Thymus (tissue), 11 donors: Measurements from ENCODE around the gene EDDM3A. TPM values are rescaled to one million over a fixed set of nuclear protein-coding genes. Genes with fewer than 3 reads are reported as not detected.
A peak's percentile ranks its signal among the peaks of the same experiment; 100 is the strongest.
"Not testable (repeated sequence)": the region's sequence is repeated elsewhere in the genome, so short reads cannot be mapped to it uniquely, and the experiment has no call there.

Experiments
- DNase-seq, 9 donors: peaks; one replicate each; pipeline ENCODE4 v3.0.0-alpha.2; 2013; ENCODE audit warnings: low spot score in 9 of 9, low read depth in 6 of 9, missing footprints in 1 of 9
- H3K27ac ChIP-seq, 2 donors: one replicate each; pipeline ENCODE4 v1.5.1; 2013; ENCODE audit warnings: control low read depth in 1 of 2, low read depth in 1 of 2, low read length in 1 of 2, mild to moderate bottlenecking in 1 of 2, moderate library complexity in 1 of 2
- H3K27me3 ChIP-seq, 2 donors: one replicate each; pipeline ENCODE4 v1.5.1; 2013; ENCODE audit warnings: low read length in 1 of 2; ENCODE audit not compliant: control insufficient read depth in 2 of 2, insufficient read depth in 1 of 2
- H3K36me3 ChIP-seq, 2 donors: one replicate each; pipeline ENCODE4 v1.5.1; 2013; ENCODE audit warnings: low read length in 1 of 2, mild to moderate bottlenecking in 1 of 2, moderate library complexity in 1 of 2; ENCODE audit not compliant: control insufficient read depth in 2 of 2, insufficient read depth in 2 of 2
- H3K4me1 ChIP-seq, 2 donors: one replicate each; pipeline ENCODE4 v1.5.1; 2013; ENCODE audit warnings: low read length in 2 of 2; ENCODE audit not compliant: control insufficient read depth in 2 of 2, insufficient read depth in 2 of 2
- H3K4me3 ChIP-seq, 2 donors: one replicate each; pipeline ENCODE4 v1.5.1; 2013; ENCODE audit warnings: low read length in 2 of 2, control low read depth in 1 of 2, mild to moderate bottlenecking in 1 of 2
- H3K9me3 ChIP-seq, 2 donors: one replicate each; pipeline ENCODE4 v1.5.1; 2013; ENCODE audit warnings: low read length in 1 of 2, mild to moderate bottlenecking in 1 of 2; ENCODE audit not compliant: control insufficient read depth in 2 of 2, insufficient read depth in 1 of 2
- WGBS: extraction: QIAGEN DNeasy Blood & Tissue Kit; methylation state at CpG from one replicate; pipeline ENCODE4 v1.1.7; 2013; 5-methylcytosine and 5-hydroxymethylcytosine counted together
- polyA plus RNA-seq: library from polyadenylated mRNA; stranded (reverse); fragments of 200-250 nt; gene quantifications from one replicate; pipeline ENCODE4 v1.2.3, GENCODE V29; 2013
- total RNA-seq: library from RNA; stranded (reverse); fragments of 120-200 nt; gene quantifications from one replicate; pipeline ENCODE4 v1.2.4, GENCODE V29; 2013
- donor health status: healthy.

Gene EDDM3A
- total and polyA plus RNA-seq, 2 donors, result 0.11 TPM; not detected in 1

DNA sequence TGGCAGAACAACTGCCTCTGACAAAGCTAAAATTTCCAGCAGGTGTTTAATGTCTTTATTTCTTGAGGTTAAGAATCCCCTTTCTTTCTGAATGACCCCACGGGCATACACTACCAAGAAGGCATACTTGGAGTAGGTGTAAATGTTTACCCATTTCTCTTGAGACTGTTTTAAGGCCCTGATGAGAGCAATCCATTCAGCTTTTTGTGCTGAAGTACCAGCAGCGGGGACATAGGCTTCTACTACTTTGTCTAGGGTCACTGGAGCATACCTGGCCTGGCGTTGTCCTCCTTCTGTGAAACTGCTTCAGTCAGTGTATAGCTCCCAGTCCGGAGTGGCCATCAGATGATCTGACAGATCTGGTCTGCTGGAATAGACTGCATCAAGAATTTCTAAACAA is 34.4 kb upstream of the EDDM3A start:
- no peak overlapping the region for H3K4me3 ChIP-seq
- H3K36me3 ChIP-seq, result no peaks in the 10 kb centered on the region
- no peaks in the 10 kb centered on the region for H3K27me3 ChIP-seq
- 73% methylated on average over 4 of the region's 4 CpGs for WGBS
- H3K9me3 ChIP-seq, result no peaks in the 10 kb centered on the region
- H3K27ac ChIP-seq, result no peak overlapping the region
- no peaks in the 10 kb centered on the region for H3K4me1 ChIP-seq
- no peak for DNase-seq

DNA sequence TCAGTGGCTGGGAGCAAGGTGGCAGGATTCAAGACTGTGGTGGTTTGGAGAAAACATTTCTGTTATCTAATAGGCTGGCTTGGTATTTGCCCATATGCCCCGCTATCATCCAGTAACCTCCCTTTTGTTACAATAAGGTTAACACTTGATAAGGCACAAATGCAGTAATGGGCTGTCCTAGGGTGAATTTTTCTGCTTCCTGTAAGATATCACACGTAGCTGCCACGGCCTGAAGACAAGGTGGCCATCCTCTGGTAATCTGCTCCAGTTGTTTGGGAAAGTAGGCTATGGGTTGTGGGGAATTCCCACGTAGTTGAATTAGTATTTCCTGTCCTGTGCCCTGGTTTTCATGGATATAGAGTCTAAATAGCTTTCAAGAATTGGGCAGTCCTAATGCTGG is 34.0 kb upstream of the EDDM3A start:
- Histone ChIP-seq H3K4me3 (no peak overlapping the region), H3K27ac (no peak overlapping the region), H3K4me1 (no peaks in the 10 kb centered on the region), H3K27me3 (no peaks in the 10 kb centered on the region), H3K36me3 (no peaks in the 10 kb centered on the region), H3K9me3 (no peaks in the 10 kb centered on the region)
- whole genome bisulfite sequencing, result 68% methylated on average over 4 of the region's 4 CpGs
- no peak for DNase-seq

DNA sequence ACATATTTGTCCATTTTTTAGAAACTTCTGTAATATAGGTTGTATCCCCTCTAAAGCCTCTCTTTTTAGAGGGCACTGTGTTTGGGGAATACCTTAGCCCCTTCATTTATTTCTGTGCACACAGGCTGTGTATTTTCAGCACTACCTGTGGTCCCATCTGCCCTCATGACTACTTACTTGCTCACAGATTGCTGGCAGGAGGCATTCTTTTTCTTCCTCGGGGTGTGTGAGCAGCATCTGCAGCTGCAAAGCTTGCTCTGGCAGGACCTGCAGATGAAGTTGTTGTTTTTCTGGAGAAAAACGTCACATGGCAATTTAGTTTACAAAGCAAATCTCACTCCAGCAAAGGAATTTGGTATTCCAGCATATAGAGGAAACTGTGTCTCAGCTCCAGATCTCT is 32.8 kb upstream of the EDDM3A start:
- no peaks in the 10 kb centered on the region for H3K27me3 ChIP-seq
- no peak overlapping the region for H3K4me3 ChIP-seq
- H3K36me3 ChIP-seq, result no peaks in the 10 kb centered on the region
- H3K9me3 ChIP-seq, result no peaks in the 10 kb centered on the region
- H3K4me1 ChIP-seq, result no peaks in the 10 kb centered on the region
- no peak overlapping the region for H3K27ac ChIP-seq
- DNase-seq, result no peak
- WGBS, result 89% methylated on average over 2 of the region's 2 CpGs

DNA sequence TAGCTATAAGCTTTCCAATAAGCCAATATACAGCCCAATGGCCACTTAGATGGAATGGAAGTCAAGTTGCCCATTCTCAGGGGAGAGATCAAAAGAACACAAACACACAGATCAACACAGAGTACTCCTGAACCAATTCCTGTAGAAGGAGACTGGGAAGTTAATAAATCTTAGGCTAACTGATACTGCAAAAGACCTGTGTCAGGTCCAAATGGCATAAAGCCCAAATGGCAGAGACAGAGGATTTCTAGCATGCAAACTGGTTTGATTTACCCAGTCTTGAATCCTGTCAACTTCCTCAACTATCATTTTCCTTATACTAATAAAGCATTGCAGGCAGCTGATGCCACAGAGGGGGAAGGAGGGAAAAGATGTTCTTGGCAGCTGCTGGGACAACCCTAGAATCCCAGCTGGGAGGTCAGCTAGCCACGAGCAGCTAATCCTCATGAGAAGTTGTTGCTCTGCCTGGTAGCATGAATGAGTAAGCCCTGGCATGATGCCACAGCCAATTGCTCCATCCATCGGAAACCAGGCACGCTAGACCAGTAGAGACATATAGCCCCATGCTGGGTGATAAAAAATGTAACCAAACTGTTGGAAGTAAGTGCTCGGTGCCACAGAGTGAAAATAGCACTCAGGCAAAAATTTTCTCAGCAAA is 31.0 kb upstream of the EDDM3A start:
- WGBS, result 89% methylated on average over 4 of the region's 4 CpGs
- H3K4me3 ChIP-seq, result no peak overlapping the region
- no peaks in the 10 kb centered on the region for H3K9me3 ChIP-seq
- no peak for DNase-seq
- no peaks in the 10 kb centered on the region for H3K4me1 ChIP-seq
- no peaks in the 10 kb centered on the region for H3K36me3 ChIP-seq
- no peaks in the 10 kb centered on the region for H3K27me3 ChIP-seq
- H3K27ac ChIP-seq, result no peak overlapping the region

GRCh38 chr14:20719777-20720176 is 25.9 kb upstream of the EDDM3A start:
- WGBS, result 94% methylated on average over 4 of the region's 4 CpGs
- H3K4me3 ChIP-seq, result no peak overlapping the region
- H3K36me3 ChIP-seq, result no peaks in the 10 kb centered on the region
- H3K27me3 ChIP-seq, result peaks cover 12 to 24% of the 10 kb centered on the region in 2 donors
- DNase-seq, result no peak
- H3K4me1 ChIP-seq, result no peaks in the 10 kb centered on the region
- H3K9me3 ChIP-seq, result no peaks in the 10 kb centered on the region
- H3K27ac ChIP-seq, result no peak overlapping the region

DNA sequence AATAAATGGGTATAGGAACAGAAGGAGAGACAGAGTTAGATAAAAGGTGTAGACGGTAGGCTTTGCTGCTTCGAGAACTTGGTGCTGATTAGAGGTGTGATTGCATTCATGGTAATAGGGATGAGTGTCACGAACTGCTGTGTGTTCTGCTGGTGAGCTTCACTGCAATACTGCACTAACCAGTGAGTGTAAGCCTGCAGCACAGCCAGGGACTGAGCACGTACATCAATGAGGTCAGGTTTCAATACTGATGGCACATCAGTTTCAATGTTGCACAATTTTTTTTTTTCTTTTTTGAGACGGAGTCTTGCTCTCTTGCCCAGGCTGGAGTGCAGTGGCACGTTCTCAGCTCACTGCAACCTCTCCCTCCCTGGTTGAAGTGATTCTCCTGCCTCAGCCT is 24.9 kb upstream of the EDDM3A start:
- no peaks in the 10 kb centered on the region for H3K9me3 ChIP-seq
- H3K27me3 ChIP-seq, result peaks cover 12 to 31% of the 10 kb centered on the region in 2 donors
- H3K27ac ChIP-seq, result no peak overlapping the region
- H3K4me1 ChIP-seq, result no peaks in the 10 kb centered on the region
- no peak for DNase-seq
- 90% methylated on average over 6 of the region's 6 CpGs for whole genome bisulfite sequencing
- no peak overlapping the region for H3K4me3 ChIP-seq
- no peaks in the 10 kb centered on the region for H3K36me3 ChIP-seq

DNA sequence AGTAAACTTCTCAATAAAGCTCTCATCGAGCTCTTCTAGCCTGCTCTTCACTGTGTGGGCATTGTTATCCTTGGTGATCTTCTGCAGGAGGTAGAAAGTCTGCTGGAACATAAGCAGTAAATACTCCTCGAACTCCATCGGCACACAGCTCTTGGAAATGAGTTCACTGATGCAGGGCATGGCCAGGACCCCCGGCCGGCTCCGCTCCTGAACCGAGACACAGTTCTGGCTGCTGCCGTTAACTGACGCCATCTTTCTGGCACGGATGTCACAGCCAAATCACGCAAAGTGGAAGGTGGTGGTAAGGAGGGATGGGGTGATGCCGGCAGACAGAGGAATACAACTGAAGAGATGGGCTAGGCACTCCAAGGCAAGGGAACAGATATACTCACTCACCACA is 23.7 kb upstream of the EDDM3A start:
- H3K4me1 ChIP-seq, result no peaks in the 10 kb centered on the region
- 97% methylated on average over 12 of the region's 12 CpGs for WGBS
- no peaks in the 10 kb centered on the region for H3K9me3 ChIP-seq
- peaks cover 12 to 32% of the 10 kb centered on the region in 2 donors for H3K27me3 ChIP-seq
- no peak overlapping the region for H3K27ac ChIP-seq
- H3K36me3 ChIP-seq, result no peaks in the 10 kb centered on the region
- no peak overlapping the region for H3K4me3 ChIP-seq
- no peak for DNase-seq

DNA sequence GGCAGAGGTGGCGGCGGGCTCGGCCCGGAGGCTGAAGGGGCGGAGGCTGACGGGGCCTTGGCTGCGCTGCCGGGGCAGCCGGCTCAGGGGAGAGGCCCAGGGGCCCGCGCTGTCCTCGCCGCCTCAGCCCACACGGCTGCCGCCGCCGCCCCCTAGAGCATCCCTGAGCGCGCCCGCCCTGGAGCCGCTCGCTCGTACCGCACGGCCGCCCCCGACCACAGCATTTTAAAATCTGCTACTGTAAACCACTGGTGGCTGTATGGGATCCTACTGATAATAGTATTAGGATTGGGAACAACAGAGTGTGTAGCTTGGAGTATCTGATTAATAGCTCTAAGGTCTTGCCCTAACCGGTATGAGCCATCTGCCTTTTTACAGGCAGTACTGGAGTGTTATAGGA is 22.2 kb upstream of the EDDM3A start:
- DNase-seq, result no peak
- no peaks in the 10 kb centered on the region for H3K36me3 ChIP-seq
- H3K4me1 ChIP-seq, result no peaks in the 10 kb centered on the region
- H3K27ac ChIP-seq, result no peak overlapping the region
- 25% methylated on average over 28 of the region's 28 CpGs for WGBS
- H3K27me3 ChIP-seq, result peaks cover 12 to 32% of the 10 kb centered on the region in 2 donors
- H3K9me3 ChIP-seq, result no peaks in the 10 kb centered on the region
- H3K4me3 ChIP-seq, result no peak overlapping the region

DNA sequence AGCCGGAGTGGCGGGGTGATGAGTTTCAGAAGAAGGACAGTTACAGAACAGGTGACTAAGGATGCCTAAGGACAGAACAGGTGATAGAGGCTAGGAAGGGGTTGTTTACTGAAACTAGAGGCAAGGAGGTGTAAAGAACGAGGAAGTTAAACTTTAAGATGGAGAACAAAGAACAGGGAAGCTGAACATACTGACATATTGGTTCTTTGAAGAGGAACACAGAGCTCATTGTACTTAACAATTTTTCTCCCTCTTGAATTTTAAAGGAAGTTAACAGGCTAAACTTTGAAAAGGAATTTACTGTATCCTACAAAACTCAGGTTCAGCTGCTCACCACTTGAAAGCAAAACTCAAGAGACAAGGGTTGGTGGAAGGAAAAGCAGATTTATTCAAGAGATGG is 19.6 kb upstream of the EDDM3A start:
- H3K4me3 ChIP-seq, DNase-seq, H3K9me3 ChIP-seq, H3K36me3 ChIP-seq, H3K4me1 ChIP-seq: not testable (repeated sequence)
- peaks cover 12 to 32% of the 10 kb centered on the region in 2 donors for H3K27me3 ChIP-seq
- H3K27ac ChIP-seq, result peak overlapping the region in 1 of 2 donors; percentile 21
- 80% methylated on average over 3 of the region's 3 CpGs for WGBS
